GM18526 (cell line): Measurements from ENCODE around the gene SGCD.

Source experiments
- POLR2A ChIP-seq: IDR thresholded peaks from 3 replicates; pipeline ENCODE4 v1.6.1; 2011; ENCODE audit not compliant: insufficient read length; ENCODE audit errors: extremely low read depth

The SGCD gene

DNA sequence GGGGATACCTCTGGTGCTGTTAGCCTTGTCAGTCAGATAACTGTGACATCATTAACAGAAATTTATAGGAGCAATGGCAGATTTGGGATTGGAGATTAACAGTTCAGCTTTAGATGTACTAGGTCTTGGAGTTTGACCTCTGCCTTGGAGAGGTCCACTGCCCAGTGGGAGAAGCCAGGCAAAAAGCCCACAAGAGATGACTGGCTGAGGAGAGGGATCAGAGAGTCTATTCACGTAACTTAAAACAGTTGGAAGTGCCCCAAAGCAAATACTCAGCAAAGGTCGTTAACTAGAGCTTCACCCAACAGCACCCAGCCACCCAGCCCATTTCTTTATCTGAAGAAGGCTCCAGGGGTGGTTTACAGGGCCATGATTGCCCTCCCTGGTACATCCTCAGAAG lies 290.5 kb downstream of the SGCD start:
- TF ChIP-seq POLR2A, result no peak

DNA sequence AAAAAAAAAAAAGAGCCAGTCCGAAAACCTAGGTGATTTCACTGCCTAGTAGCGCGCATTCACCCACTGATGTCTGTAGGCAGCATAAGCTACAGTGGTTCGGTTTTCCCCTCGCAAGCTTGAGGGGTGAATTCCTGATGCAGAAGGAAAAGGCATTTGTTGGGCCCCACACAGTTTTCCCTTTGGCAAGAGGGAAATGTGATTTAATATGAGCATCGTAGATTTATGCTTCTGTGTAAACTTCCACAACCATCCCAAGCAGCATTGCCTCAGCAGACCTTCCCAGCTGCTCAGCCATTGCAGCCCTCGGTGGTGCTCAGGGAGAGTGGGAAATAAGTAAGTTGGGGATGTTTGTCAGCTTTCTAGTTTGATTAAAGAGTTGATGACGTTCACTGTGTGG lies 291.6 kb downstream of the SGCD start:
- TF ChIP-seq POLR2A, result no peak

DNA sequence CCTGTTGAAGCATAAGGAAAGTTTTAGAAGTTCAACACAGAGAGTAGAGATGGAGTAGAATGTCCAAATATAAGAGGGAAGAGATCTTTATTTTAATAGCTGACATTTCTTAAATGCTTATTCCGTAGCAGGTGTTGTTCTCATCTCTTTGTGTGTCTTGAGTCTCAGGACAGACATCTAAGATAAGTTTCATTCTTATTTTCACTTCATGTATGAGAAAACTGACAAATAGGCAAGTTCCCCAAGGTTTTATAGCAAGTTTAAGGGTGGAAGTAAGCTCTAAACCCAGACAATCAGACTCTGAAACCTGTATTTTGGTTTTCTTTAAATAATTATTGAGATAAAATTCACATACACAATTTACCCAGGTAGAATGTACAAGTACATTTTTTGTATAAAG lies 294.8 kb downstream of the SGCD start:
- TF ChIP-seq POLR2A, result no peak

DNA sequence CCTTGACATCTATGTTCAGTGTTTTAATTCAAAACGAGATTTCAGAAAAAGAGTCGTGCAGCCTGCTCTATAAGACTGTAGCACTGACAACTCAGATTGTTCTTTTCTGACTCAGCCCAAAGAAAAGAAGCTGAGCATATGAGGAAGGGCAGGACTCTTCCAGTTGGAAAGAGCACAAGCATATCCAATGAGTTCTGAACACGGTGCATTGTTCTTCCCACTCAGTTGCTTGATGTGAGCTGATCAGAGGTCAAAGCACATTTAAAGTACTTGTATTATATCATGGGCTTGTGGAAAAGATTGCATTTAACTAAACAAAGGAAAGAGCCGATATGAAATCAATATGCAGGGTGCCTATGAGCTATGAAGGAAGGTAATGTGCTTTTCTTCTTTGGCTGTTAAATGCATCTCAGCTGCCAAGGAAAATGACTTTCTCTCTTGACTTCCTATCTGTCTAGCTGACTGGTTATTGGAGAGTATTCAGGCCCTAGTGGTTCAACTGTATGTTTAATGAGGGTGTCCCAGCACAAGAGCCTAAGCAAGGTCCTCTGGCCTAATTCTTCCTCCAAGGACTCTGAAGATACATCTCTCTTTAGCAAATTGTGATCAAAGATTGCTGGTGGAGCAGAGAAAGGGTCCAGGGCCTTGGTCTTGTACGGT lies 296.5 kb downstream of the SGCD start:
- TF ChIP-seq POLR2A, result no peak

DNA sequence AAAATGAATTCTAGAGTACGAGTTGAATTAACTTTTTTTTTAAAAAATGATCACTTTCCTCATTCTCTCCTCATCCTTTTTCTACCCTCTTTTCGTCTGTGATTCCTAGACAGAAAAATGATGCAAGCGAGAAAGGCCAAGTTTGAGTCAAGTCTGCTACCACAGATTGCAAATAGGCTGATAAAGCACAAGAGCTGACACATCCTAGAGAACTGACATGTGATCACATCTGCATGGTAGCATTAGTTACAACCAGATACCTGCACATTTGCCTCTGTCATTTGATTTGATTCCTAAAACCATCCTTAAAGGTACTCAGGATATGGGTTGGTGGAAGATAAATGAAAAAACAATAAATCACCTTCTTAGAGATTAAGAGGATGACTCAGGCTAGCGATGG lies 297.7 kb downstream of the SGCD start:
- no peak for TF ChIP-seq POLR2A

DNA sequence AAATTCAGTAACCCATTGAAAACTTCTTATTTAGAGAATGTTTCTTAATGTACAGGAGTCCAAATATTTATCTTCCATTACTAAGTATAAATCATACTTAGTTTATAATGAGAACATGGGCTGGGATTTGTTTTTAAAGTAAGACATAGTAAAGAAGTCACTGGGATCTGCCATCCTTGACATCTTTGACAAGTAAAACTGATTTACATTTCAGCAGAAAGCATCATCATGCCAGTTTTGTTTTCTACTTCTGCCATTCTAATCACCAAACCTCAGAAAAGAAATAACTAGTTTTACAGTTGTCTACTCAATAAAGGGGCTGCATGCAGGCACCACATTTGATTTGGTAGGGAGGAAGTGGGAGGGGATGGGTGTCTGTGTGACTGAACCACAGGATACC lies 301.5 kb downstream of the SGCD start:
- no peak for TF ChIP-seq POLR2A

DNA sequence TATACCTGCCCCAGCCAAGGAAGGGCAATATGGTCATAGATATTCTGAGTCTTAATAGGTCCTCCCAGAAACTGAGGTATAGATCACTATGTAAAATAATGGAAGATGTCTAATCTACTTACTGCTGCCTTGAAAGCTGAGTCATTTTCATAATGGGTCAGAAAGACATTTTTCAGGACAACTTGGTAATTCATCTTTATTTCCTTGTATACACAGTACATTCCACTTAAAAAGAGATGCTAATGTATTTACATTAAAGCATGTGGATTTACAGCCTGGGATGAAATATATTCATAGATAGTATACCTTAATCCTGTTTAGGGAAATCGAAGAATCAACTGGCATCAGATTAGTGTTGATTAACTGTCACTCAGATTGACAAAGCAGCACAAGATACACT lies 304.0 kb downstream of the SGCD start:
- no peak for TF ChIP-seq POLR2A

DNA sequence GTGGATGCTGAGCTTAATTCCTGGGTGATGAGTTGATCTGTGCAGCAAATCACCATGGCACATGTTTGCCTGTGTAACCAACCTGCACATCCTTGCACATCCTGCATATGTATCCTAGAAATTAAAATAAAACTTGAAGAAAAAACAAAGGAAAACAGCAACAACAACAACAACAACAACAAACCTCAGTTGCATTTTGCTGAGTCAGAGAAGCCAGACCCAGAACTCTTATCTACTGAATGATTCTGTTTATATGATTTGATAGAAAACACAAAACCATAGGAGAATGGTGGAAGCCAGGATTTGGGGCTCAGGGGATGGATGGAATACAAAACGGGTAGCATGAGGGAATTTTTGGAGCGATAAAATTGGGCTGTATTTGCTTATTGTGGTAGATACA lies 307.3 kb downstream of the SGCD start:
- TF ChIP-seq POLR2A, result no peak

DNA sequence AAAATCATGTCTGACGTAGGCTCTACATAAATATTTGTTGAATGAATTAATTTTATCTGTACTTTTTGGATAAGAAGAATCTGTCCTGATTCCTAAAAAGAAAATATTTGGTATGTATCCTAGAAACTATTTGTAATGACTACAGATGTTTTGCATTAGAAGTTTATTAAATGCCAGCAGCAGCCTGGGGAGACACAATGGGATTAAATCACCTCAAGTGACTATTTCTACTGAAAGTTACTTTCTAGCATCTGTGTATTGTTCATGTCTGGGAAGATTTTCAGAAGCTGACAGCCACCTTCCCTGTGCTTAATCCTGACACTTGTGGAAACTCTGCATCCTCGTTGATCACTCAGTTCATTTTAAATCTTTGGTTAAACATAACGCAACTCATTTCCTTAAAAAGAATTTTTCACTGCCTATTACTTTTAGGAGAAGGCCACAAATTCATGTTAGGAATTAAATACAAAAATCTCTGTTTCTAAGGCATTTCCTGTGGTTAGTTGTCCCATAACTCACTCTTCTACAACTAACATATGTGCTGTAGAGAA lies 313.8 kb downstream of the SGCD start:
- TF ChIP-seq POLR2A, result no peak

DNA sequence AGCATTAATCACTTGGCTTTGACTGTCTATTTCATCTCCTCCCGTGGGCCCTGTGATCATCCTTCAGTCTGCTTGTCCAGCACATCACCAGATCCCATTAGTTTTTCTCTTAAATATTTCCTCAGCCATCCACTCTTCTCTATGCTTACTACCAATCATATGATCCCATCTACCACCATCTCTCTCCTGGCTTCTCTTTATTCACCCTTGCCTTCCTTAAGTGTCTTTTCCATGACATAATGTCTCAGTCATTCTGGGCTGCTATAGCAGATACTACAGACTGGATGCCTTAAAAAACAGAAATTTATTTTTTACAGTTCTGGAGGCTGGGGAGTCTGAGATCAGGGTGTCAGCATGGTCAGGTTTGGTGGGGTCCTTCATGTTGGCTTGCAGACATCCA lies 314.7 kb downstream of the SGCD start:
- TF ChIP-seq POLR2A, result no peak

DNA sequence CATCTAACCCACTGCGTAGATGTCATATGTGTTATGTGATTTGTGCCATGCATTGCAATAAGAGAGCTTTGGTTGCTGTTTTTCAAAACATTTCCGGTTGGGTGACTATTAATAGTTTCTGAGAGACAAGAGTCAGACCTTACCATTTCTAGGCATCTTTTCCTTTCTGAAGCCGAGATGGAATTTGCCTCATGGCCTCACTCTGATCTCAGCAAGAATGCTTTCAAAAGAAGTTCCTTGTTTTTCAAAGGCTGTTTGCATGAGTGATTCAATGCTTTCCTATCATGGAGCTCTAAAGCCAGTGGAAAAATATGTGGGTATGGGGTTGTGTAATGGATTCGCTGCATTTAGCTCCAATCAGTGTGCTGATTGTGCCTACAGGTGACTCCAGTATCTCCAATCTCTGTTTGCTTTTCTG lies 320.1 kb downstream of the SGCD start:
- no peak for TF ChIP-seq POLR2A

DNA sequence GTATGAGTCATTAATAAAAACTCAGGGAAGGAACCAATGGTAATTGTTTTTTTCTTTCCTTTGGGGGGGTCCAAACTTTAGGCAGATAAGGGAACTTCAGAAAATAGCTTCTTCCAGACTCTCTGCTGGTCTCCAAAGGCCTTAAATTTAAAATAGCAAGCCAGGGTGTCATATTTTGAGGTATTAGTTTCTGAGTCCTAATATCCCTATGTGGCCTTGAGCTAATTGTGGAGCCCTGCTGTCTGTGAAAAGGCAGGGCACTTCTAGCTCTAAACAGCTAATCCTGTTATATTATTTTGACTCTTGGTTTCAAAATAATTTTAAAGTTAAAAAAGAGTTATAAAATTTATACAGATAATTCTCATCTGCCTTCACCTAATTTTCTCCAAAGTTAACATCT lies 327.5 kb downstream of the SGCD start:
- TF ChIP-seq POLR2A, result no peak

DNA sequence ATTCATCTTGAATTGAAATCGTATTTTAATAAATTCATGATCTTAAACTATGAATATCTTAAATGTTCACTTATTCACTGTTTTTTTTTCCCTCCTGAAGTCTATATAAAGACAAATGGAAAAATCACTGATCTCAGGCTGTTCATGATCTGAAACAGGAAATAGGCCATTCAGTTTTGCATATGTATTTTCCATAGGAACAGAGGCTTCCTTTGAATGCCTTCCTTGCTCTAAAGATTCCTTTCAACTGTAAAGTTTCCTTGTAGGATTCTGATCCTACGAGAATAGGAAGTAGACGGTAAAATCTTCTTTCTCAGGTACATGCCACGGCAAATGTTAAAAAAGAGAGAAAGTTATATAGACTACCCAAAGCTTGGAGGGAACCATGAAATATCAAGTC lies 328.8 kb downstream of the SGCD start:
- TF ChIP-seq POLR2A, result no peak

DNA sequence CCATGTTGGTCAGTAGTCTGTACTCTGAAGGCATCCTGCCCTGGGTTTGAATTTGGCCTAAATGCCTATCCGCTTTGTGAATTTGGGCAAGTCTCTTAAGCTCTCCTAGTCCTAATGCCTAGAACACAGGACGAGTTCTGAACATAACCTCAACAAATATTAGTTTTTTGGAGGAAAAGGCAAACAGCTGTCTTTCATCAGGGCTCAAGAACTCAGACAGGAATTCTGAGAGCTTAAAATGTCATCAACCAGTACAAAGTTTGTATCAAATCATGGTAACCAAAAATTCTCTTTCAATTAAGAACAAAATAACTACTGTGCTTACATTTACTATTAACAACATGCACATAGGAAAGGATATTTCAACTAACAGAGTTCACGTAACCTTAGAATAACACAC lies 340.7 kb downstream of the SGCD start:
- no peak for TF ChIP-seq POLR2A

DNA sequence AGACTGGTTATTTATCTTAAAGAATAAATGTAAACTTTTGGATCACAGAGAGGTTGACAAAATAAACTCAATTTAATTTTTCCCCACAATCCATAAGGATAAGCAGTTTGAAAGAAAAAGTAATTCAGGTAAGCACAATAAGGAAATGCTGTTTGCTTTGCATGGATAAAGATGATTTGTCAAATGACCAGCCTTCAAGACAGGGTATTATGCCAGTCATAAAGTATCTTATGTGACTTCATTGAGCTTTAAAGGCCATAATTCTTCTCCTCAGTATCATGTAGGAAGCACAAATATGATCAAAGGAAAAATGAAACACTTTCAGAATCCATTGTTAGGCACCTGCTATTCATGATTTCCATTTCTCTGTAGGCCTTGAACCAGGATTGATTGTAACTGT lies 342.5 kb downstream of the SGCD start:
- TF ChIP-seq POLR2A, result no peak

DNA sequence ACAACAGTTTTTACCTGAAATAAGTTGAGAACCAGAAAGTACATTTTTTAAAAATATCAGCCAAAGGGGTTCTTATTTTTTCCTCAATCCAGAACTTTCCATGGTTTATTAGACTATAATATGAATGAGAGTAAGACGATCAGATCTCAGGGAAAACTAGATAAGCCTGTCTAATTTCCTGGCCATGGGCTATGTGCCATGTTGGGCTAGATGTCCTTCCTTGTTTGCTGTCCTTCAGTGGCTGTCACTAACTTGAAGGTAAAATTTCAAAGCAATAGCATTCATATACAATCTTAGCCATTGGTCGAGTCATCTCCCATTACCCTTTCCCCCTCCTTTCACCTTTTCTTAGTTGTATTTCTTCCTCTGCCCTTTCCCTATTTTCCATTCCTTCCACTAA lies 343.7 kb downstream of the SGCD start:
- no peak for TF ChIP-seq POLR2A

DNA sequence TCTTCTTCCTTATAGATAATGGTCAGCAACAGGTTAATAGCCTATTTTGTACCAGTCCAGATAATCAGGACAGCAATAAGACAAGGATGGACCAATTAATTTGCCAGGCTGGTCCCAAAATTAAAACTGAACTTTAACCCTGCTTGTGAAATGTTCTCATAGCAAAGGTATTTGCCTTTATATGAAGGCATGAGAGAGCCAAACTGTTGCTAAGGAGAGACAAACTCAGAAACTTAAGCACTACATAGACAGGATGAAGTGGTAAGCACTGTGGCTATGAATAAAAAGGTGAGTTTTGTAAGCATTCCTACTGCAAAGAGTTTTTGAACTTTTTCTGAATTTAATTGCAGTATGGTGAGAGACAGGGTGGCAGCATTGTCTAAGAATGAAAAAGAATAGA lies 348.4 kb downstream of the SGCD start:
- no peak for TF ChIP-seq POLR2A

DNA sequence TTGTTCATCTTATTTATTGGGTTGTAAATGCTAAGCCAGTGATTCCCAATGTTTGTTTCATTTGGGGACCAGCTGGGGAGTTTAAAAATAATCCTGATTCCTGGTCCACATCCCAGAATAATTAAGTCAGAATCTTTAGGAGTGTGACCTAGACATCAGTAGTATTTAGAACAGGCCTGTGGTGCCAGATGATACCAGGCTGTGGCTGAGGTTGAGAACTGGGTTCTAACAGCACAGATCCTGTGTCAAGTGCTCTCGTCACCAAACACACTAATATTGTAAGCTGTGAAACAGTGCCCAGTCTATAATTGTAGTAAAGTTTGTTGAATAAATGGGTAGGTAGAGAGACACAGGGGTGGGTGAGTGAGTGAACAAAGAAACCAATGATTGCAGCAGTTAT lies 351.0 kb downstream of the SGCD start:
- no peak for TF ChIP-seq POLR2A

DNA sequence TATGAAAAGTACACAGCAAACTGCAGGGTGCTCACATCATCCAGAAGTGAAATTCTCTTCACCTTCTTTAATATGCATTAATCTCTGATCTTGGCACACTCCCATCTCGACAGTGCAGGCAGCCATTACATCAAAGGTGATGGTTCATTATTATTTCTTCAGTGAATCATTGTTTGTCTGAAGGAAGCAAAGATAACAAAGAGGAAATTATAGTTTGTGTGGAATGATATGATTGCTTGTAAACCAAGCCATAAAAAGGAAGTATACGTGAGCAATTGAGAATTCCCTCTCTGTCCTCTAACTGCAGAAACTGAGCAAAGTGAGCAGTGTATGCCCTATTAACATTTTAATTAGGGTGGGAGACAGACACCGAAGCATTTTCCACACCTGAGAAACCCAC lies 351.5 kb downstream of the SGCD start:
- no peak for TF ChIP-seq POLR2A
